Measurements from ENCODE around the gene SVIL.
A peak's percentile ranks its signal among the peaks of the same experiment; 100 is the strongest.
"Not testable (repeated sequence)": the region's sequence is repeated elsewhere in the genome, so short reads cannot be mapped to it uniquely, and the experiment has no call there.

SVIL gene

GRCh38 chr10:29519659-29520058 lies 115.1 kb downstream of the SVIL start:
- H2AFZ ChIP-seq (ENCODE audit: low read length) = no peak overlapping the region
- TF ChIP-seq EZH2phosphoT487 (IDR thresholded peaks at IDR 0.05; ENCODE audit: low read length) (no peak), EZH2 (optimal IDR thresholded peaks at IDR 0.05; ENCODE audit: low read depth, low read length) (no peak), CTCF (IDR thresholded peaks at IDR 0.05; ENCODE audit: low read length) (no peak)
- H3K4me1 ChIP-seq (ENCODE audit: low read length) = no peaks in the 10 kb centered on the region
- no peaks in the 10 kb centered on the region for H3K36me3 ChIP-seq (replicated peaks; ENCODE audit: insufficient read depth, low read length)
- no peak for DNase-seq
- H3K9me2 ChIP-seq (replicated peaks; ENCODE audit: insufficient read depth, low read length) = no peaks in the 10 kb centered on the region
- no peaks in the 10 kb centered on the region for H3K79me2 ChIP-seq (ENCODE audit: low read length)
- no peak overlapping the region for H3K4me3 ChIP-seq (ENCODE audit: low read length)
- no peak overlapping the region for H3K9ac ChIP-seq (ENCODE audit: low read length)
- no peaks in the 10 kb centered on the region for H3K9me3 ChIP-seq (replicated peaks; ENCODE audit: insufficient read depth, low read length)
- no peaks in the 10 kb centered on the region for H4K20me1 ChIP-seq (ENCODE audit: insufficient read depth, low read length)
- H3K27ac ChIP-seq (ENCODE audit: low read length) = no peak overlapping the region
- H3K4me2 ChIP-seq (ENCODE audit: low read depth, low read length) = no peak overlapping the region
- no peaks in the 10 kb centered on the region for H3K27me3 ChIP-seq (replicated peaks; ENCODE audit: insufficient read depth, low read length)
- no peaks in the 10 kb centered on the region for H3F3A ChIP-seq (ENCODE audit: insufficient read depth, low read length)

- DNase-seq = no peak
- TF ChIP-seq CTCF (IDR thresholded peaks at IDR 0.05; ENCODE audit: low read length) = peak; percentile 47
- TF ChIP-seq EZH2phosphoT487 (IDR thresholded peaks at IDR 0.05; ENCODE audit: low read length) = no peak
- H3K9me2 ChIP-seq (replicated peaks; ENCODE audit: insufficient read depth, low read length) = no peaks in the 10 kb centered on the region
These were observed 117.3 kb downstream of the SVIL start for GRCh38 chr10:29517352-29517923.

GRCh38 chr10:29516309-29516932 lies 118.3 kb downstream of the SVIL start:
- DNase-seq; H3K36me3 ChIP-seq (replicated peaks; ENCODE audit: insufficient read depth, low read length); H3F3A ChIP-seq (ENCODE audit: insufficient read depth, low read length): not testable (repeated sequence)

More at GRCh38 chr10:29517352-29517923, 117.3 kb downstream of the SVIL start:
- Histone ChIP-seq H3F3A (ENCODE audit: insufficient read depth, low read length) (no peaks in the 10 kb centered on the region), H3K4me1 (ENCODE audit: low read length) (no peaks in the 10 kb centered on the region), H3K9me3 (replicated peaks; ENCODE audit: insufficient read depth, low read length) (no peaks in the 10 kb centered on the region), H3K79me2 (ENCODE audit: low read length) (no peaks in the 10 kb centered on the region), H4K20me1 (ENCODE audit: insufficient read depth, low read length) (no peaks in the 10 kb centered on the region), H3K36me3 (replicated peaks; ENCODE audit: insufficient read depth, low read length) (no peaks in the 10 kb centered on the region), H2AFZ (ENCODE audit: low read length) (no peak overlapping the region), H3K9ac (ENCODE audit: low read length) (no peak overlapping the region), H3K4me3 (ENCODE audit: low read length) (no peak overlapping the region), H3K27ac (ENCODE audit: low read length) (no peak overlapping the region), H3K4me2 (ENCODE audit: low read depth, low read length) (no peak overlapping the region), H3K27me3 (replicated peaks; ENCODE audit: insufficient read depth, low read length) (no peaks in the 10 kb centered on the region)

GRCh38 chr10:29515879-29516278 lies 118.9 kb downstream of the SVIL start:
- DNase-seq; H3K4me3 ChIP-seq (ENCODE audit: low read length); H3K4me1 ChIP-seq (ENCODE audit: low read length); H3K36me3 ChIP-seq (replicated peaks; ENCODE audit: insufficient read depth, low read length); H3K4me2 ChIP-seq (ENCODE audit: low read depth, low read length); H3K9me2 ChIP-seq (replicated peaks; ENCODE audit: insufficient read depth, low read length); H3K79me2 ChIP-seq (ENCODE audit: low read length); H3K27me3 ChIP-seq (replicated peaks; ENCODE audit: insufficient read depth, low read length); H3K9ac ChIP-seq (ENCODE audit: low read length); H2AFZ ChIP-seq (ENCODE audit: low read length); H3K27ac ChIP-seq (ENCODE audit: low read length); H4K20me1 ChIP-seq (ENCODE audit: insufficient read depth, low read length); H3K9me3 ChIP-seq (replicated peaks; ENCODE audit: insufficient read depth, low read length); H3F3A ChIP-seq (ENCODE audit: insufficient read depth, low read length): not testable (repeated sequence)

More at GRCh38 chr10:29516309-29516932, 118.3 kb downstream of the SVIL start:
- H3K27ac ChIP-seq (ENCODE audit: low read length); H3K9me3 ChIP-seq (replicated peaks; ENCODE audit: insufficient read depth, low read length); H3K4me1 ChIP-seq (ENCODE audit: low read length); H4K20me1 ChIP-seq (ENCODE audit: insufficient read depth, low read length); H3K4me3 ChIP-seq (ENCODE audit: low read length); H3K4me2 ChIP-seq (ENCODE audit: low read depth, low read length); H3K9ac ChIP-seq (ENCODE audit: low read length); H3K79me2 ChIP-seq (ENCODE audit: low read length); H3K9me2 ChIP-seq (replicated peaks; ENCODE audit: insufficient read depth, low read length); H2AFZ ChIP-seq (ENCODE audit: low read length); H3K27me3 ChIP-seq (replicated peaks; ENCODE audit: insufficient read depth, low read length): not testable (repeated sequence)

- not testable (repeated sequence) for H4K20me1 ChIP-seq (ENCODE audit: insufficient read depth, low read length); H3K9me3 ChIP-seq (replicated peaks; ENCODE audit: insufficient read depth, low read length); H3K27me3 ChIP-seq (replicated peaks; ENCODE audit: insufficient read depth, low read length); H2AFZ ChIP-seq (ENCODE audit: low read length); H3K4me3 ChIP-seq (ENCODE audit: low read length); H3F3A ChIP-seq (ENCODE audit: insufficient read depth, low read length); H3K27ac ChIP-seq (ENCODE audit: low read length); H3K9me2 ChIP-seq (replicated peaks; ENCODE audit: insufficient read depth, low read length); H3K9ac ChIP-seq (ENCODE audit: low read length); DNase-seq; H3K79me2 ChIP-seq (ENCODE audit: low read length); H3K36me3 ChIP-seq (replicated peaks; ENCODE audit: insufficient read depth, low read length); H3K4me1 ChIP-seq (ENCODE audit: low read length); H3K4me2 ChIP-seq (ENCODE audit: low read depth, low read length)
These were observed 119.7 kb downstream of the SVIL start for GRCh38 chr10:29515104-29515503.

Data from MM.1S (cell line).